ENCODE data around the gene KCNK13.
"Not testable (repeated sequence)": the region's sequence is repeated elsewhere in the genome, so short reads cannot be mapped to it uniquely, and the experiment has no call there.

The KCNK13 gene

GRCh38 chr14:90062127-90062794 lies 467 bp downstream of the KCNK13 start:
- DNase-seq, result no peak

GRCh38 chr14:90062822-90063539 lies 1.2 kb downstream of the KCNK13 start:
- DNase-seq, result no peak

- no peak for DNase-seq
Observed at GRCh38 chr14:90072350-90072749, 10.6 kb downstream of the KCNK13 start.

- no peak for DNase-seq
Observed at GRCh38 chr14:90079576-90079975, 17.8 kb downstream of the KCNK13 start.

GRCh38 chr14:90087433-90087832 lies 25.6 kb downstream of the KCNK13 start:
- peak in 1 of 2 experiments; percentile 20 for DNase-seq

GRCh38 chr14:90088176-90088575 lies 26.4 kb downstream of the KCNK13 start:
- DNase-seq, result no peak

GRCh38 chr14:90089486-90089885 lies 27.7 kb downstream of the KCNK13 start:
- DNase-seq, result not testable (repeated sequence)

- DNase-seq, result no peak
Observed at GRCh38 chr14:90091393-90091792, 29.6 kb downstream of the KCNK13 start.

GRCh38 chr14:90093942-90094595 lies 32.3 kb downstream of the KCNK13 start:
- DNase-seq, result peak; percentile 19 to 25

- no peak for DNase-seq
Observed at GRCh38 chr14:90095096-90095495, 33.3 kb downstream of the KCNK13 start.

GRCh38 chr14:90096566-90096965 lies 34.8 kb downstream of the KCNK13 start:
- DNase-seq, result no peak

- DNase-seq, result no peak
Observed at GRCh38 chr14:90103808-90104207, 42.0 kb downstream of the KCNK13 start.

- DNase-seq, result no peak
Observed at GRCh38 chr14:90105756-90106155, 44.0 kb downstream of the KCNK13 start.

- no peak for DNase-seq
Observed at GRCh38 chr14:90107789-90108188, 46.0 kb downstream of the KCNK13 start.

GRCh38 chr14:90109858-90110257 lies 48.1 kb downstream of the KCNK13 start:
- no peak for DNase-seq

- DNase-seq, result no peak
Observed at GRCh38 chr14:90111895-90112534, 50.2 kb downstream of the KCNK13 start.

- DNase-seq, result no peak
Observed at GRCh38 chr14:90114554-90114953, 52.8 kb downstream of the KCNK13 start.

GRCh38 chr14:90115780-90116179 lies 54.0 kb downstream of the KCNK13 start:
- DNase-seq, result no peak

- DNase-seq, result no peak
Observed at GRCh38 chr14:90116444-90116843, 54.6 kb downstream of the KCNK13 start.

- no peak for DNase-seq
Observed at GRCh38 chr14:90118027-90118426, 56.2 kb downstream of the KCNK13 start.

- no peak for DNase-seq
Observed at GRCh38 chr14:90126260-90126659, 64.5 kb downstream of the KCNK13 start.

- DNase-seq, result no peak
Observed at GRCh38 chr14:90132821-90133570, 71.2 kb downstream of the KCNK13 start.

GRCh38 chr14:90136904-90137303 lies 75.1 kb downstream of the KCNK13 start:
- no peak for DNase-seq

Measured in NCI-H1930 (cell line).